Renal pelvis (tissue), 4 donors: ENCODE measurements around the gene ELN. TPM values are rescaled to one million over a fixed set of nuclear protein-coding genes. Genes with fewer than 3 reads are reported as not detected.
"Not testable (repeated sequence)": the region's sequence is repeated elsewhere in the genome, so short reads cannot be mapped to it uniquely, and the experiment has no call there.

ENCODE experiments used
- DNase-seq: peaks from one replicate; pipeline ENCODE4 v3.0.0-alpha.2; 2013
- polyA plus RNA-seq, 3 donors: library from polyadenylated mRNA; unstranded; fragments of 120-200 nt; gene quantifications; one replicate each; pipeline ENCODE4 v1.2.1, GENCODE V29; 2013; ENCODE audit not compliant: insufficient read length in 3 of 3

Gene ELN
- polyA plus RNA-seq, 3 donors, result 63.4 to 109 (median 66.8) TPM

DNA sequence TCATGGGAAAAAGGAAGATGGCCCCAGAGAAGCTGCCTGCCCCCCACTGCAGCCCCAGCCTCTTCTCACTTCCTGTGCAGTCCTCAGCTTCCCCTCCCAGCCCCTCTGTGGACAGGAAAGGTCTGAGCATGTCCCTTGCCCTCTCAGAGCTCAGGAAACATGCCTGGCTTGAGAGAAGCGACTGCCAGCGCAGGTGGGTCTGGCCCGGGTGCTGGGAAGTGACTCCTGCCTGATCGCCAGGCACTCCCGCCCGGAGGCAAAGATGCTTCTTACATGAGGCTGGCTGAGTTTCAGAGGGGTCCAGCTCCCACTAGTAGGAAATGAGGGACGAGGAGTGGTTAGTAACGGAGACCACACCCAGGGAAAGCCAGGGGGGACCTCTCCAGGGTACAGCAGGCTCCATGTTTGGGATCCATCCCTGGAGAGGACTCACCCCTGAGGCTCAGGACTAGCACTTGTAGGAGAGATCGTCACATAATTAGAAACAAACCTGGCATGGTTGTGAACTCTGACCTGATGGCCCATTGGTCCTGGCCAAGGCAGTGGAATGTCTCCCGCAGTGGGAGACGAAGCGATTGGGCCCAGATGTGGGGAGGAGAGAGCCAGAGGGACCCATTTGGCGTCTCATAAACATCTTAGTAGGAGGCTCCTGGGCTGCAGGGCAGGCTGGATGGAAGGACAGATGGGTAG, 12.3 kb downstream of the ELN start:
- DNase-seq, result no peak

DNA sequence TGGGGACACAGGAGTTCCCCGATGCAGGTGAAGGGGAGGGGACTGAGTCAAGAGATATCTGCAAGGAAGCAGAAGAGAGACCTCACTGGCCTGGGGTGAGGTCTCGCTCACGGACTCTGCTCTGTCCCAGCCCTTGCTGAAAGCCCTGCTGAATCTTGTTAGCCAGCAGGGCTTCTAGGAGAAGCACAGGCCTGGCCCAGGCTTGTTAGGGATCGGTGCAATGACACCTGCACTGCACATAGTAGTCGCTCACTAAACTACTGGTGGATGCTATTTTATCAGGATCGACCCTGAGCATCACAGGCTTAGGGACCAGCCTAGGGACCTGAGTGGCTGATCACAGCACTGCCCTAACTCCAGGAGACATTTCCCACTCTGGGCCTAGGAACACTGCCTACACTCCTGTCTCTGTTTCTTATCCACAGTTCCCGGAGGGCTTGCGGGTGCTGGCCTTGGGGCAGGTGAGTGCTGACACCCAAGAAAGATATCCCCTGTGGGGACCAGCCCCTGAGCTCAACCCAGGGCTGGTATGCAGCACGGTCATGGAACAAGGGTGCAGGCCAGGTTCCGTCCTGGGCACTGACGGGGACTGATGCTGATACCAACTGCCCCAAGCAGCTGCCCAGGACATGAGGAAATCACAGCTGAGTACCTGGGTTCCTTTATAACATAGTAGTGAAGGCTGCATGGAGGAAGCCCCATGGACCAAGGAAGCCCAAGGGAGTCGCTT, 13.0 kb downstream of the ELN start:
- no peak for DNase-seq

DNA sequence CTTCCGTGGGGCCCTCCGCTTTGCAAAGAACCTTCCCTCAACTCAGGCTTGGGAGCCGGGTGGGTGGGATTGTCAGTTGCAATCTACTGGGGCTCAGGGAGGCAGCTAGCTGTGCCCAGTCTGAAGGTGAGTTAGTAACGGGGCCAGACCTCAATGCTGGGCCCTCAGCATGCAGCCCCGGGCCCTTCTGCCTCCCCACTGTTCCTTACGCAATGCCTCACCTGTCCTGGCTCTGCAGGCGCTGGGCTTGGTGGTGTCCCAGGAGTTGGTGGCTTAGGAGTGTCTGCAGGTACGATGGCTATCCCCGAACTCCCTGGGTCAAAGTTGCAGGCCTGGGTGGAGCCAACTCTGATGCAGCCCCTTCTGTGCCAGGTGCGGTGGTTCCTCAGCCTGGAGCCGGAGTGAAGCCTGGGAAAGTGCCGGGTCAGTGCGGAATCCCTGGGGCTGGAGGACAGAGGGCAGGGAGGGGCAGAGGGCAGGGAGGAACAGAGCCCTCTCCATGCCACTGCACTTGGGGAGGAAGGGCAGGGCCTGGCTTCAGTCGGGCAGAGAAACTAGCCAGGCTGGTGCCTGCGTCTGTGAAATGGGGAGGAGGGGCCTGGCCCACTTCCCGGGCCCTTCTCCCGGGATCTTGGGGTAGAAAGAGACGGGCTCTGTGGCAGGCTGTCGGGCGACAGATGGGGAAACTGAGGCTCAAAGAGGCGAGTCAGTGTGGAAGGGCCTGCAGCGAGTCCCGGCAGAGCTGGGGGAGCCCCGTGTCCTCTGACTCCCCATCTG, 15.0 kb downstream of the ELN start:
- no peak for DNase-seq

DNA sequence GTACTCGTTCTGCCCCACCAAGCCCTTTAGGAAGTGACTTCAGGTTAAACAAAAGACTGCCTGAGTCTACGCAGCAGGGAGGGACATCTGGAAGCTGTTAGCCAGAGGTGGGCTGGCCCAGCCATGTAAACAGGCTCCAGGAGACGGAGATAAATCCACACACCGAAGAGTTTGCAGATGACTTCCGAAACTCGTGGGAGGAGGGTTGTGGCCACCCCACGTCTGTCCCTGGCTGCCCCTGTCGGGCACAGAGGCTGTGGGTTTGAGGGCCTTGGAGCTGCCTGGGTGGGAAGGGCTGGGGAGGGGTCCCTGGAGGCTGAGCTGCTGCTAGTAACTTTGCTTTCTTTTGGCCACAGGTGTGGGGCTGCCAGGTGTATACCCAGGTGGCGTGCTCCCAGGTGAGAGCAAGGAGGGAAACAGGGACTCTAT, 15.6 kb downstream of the ELN start:
- DNase-seq, result no peak

DNA sequence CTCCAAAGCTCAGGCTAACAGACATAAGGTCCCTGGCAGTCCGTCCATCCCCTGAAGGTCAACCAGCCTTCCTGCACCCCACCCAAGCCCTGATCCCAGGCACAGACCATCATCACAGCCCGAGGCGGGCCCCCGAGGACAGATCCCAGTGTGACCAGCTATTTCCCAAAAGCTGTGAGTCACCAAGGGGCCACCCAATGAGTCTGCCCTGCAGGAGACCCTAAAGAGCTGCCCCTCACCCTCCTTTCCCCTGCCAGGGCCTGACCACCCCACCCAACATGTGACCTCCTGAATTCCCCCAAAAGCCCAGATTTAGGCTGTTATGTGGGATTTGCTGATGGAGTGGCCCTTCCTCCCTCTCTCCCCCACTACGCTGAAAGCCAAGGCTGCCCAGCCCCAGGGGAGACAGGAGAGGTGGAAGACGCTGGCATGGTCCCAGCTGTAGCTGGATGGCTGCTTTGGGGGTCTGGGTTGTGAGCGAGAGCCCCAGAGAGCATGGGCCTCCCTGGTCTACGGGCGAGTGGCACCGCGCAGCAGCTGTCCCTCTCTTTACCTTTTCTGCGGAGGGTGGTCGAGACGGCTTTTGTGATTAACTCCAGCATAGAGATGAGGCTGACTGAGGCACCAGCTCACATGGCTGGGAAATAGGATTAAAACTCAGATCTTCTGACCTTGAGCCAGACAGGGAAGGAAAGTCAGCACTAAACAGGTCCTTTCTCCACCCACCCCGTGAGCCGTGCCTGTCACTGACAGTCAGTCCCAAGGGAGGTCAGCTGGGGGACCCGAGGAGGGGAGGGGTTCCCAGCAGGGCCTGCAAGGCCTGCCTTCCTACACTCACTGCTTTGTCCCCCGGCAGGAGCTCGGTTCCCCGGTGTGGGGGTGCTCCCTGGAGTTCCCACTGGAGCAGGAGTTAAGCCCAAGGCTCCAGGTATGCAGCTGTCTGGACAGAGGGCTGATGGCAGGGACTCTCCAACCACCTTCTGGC, 16.7 kb downstream of the ELN start:
- no peak for DNase-seq

DNA sequence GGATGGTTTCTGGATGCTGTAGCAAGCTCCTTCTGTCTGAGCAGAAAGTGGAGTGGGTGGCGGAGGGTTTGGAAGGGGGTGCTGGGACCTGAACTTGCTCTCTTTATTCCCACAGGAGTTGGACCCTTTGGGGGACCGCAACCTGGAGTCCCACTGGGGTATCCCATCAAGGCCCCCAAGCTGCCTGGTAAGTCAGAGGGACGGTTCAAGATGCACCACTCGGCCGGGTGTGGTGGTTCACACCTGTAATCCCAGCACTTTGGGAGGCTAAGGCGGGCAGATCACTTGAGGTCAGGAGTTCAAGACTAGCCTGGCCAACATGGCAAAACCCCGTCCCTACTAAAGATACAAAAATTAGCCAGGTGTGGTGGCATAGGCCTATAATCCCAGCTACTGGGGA, 18.6 kb downstream of the ELN start:
- not testable (repeated sequence) for DNase-seq

DNA sequence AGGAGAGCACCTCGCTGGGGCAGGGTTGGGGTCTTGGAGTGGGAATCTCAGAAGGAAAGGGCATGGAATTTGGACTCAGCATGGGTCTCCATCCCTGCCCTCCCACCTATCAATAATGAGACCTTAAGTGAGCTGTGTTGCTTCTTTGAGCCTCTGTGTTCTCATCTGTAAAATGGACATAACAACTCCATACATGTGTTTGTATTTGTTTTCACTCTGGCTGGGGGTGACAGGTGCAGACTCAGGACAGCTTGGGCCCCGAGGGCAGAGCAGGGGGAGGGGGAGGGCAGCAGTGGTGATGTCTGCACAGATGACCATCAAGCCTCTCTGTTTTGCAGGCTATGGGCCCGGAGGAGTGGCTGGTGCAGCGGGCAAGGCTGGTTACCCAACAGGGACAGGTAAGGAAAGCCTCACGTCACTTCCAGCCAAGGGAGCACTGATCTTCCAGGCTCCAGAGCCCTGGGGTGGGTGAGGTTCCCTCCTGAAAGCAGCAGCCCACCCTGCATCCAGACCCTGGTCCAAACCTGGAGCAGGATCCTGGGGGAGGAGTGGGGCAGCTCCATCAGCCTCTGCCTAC, 19.9 kb downstream of the ELN start:
- no peak for DNase-seq

DNA sequence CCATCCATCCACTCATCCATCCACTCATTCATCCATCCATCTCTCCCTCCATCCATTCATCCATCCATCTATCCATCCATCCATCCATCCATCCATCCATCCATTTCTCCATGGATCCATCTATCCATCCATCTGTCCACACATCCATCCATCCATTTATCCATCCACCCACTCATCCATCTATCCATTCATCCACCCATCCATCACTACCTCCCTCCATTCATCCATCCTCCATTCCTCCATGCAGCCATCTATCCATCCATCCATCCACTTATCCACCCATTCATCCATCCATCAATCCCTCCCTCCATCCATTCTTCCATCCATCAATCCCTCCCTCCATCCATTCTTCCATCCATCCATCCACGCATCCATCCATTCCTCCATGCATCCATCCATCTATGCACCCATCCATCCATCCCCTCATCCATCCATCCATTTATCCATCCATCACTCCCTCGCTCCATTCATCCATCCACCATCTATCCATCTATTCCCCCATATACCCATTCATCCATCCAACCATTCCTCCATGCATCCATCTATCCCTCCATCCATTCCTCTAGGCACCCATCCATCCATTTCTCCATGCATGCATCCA, 21.1 kb downstream of the ELN start:
- DNase-seq, result no peak

DNA sequence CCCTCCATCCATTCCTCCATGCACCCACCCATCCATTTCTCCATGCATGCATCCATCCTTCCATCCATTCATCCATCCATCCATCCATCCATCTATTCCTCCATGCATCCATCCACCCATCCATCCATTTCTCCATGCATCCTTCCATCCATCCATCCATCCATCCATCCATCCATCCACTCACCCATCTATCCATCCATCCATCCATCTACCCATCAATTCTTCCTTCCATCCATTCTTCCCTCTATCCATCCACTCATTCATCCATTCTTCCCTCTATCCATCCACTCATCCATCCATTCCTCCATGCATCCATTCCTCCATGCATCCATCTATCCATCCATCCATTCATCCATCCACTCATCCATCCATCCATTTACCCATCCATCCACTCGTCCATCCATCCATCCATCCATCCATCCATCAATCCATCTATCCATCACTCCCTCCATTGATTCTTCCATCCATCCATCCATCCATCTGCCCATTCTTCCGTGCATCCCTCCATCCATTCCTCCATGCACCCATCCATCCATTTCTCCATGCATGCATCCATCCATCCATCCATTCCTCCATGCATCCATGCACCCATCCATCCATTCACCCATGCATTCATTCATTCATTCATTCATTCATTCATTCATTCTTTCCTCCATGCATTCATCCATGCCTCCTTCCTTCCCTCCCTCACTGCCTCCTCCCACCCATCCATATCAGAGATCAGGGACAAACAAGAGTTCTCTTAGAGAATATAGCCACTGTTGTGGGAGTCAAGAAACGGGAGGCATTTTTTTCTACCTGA, 22.2 kb downstream of the ELN start:
- no peak for DNase-seq

DNA sequence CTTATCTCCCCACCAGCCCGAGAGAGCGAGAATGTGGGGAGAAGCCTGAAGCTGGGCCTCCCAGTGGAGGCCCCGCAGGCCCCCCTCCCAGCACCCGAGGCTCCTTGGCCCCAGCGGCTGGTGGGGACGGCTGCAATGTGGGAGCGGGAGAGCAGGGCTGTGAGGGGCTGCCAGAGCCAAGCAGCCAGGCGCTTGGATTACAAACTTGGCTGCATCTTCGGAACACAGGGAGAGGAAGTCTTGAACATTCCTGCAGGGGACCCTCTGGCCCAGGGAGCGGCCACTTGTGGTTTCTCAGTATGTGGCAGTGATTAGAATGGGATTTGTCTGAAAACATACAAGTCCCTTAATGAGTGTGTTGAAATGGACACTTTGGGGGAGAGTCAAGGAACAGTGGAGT, 23.2 kb downstream of the ELN start:
- DNase-seq, result no peak

DNA sequence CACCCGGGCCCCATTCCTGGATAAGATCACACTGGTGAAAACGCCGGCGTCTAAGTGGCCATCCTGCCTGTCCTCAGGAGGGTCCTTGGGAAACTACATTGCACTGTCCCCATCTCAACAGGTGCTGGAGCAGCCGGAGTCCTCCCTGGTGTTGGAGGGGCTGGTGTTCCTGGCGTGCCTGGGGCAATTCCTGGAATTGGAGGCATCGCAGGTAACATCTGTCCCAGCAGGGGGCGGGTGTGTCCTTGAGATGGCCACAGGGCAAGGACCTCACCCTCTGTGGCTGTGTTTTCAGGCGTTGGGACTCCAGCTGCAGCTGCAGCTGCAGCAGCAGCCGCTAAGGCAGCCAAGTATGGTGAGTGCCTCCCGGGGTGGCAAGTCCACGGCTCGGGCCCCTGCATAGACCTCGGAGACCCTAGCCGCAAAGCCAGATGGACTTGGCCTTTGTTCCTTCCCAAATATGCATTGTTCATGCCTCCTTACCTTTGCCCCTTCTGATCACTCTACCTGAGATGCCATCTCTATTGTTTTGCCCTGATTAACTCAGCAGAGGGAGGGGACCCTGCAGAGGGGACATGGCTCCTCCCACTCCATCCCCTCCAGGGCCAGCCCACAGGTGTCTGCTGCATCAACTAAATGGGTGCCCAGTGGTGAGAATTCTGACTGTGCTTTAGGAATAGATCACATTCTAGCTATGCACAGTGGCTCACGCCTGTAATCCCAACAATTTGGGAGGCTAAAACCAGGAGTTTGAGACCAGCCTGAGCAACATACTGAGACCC, 23.8 kb downstream of the ELN start:
- no peak for DNase-seq

DNA sequence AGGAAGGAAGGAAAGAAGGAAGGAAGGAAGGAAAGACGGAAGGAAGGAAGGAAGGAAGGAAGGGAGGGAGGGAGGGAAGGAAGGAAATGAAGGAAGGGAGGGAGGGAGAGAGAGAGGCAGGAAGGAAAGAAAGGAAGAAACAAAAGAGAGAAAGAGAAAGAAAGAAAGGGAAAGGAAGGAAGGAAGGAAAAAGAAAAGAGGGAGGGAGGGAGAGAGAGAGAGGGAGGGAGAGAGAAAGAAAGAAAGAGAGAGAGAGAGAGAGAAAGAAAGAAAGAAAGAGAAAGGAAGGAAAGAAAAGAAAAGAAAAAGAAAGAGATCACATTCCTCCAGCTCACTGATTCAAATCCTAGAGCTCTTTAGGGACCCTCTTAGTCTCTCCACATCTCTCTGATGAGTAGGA, 24.7 kb downstream of the ELN start:
- DNase-seq, result no peak

DNA sequence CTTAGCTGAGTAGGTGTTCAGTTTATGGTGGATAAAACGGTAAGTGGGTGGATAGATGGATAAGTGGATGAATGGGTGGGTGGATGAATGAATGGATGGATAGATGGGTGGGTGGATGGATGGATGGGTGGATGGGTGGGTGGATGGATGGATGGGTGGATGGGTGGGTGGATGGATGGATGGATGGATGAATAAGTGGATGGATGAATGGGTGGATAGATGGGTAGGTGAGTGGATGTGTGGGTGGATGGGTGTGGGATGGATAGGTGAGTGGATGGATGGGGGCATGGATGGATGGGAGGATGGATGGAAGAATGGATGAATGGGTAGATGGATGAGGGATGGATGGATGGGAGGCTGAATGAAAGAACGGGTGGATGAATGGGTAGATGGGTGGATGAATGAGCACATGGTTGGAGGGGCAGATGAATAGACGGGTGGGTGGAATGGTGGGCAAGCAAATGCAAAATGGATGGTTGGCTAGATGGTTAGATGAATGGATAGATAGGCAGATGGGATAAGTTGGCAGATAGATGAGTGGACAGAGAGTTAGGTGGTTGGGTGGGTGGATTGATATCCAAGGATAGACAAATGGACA, 25.7 kb downstream of the ELN start:
- DNase-seq, result no peak

DNA sequence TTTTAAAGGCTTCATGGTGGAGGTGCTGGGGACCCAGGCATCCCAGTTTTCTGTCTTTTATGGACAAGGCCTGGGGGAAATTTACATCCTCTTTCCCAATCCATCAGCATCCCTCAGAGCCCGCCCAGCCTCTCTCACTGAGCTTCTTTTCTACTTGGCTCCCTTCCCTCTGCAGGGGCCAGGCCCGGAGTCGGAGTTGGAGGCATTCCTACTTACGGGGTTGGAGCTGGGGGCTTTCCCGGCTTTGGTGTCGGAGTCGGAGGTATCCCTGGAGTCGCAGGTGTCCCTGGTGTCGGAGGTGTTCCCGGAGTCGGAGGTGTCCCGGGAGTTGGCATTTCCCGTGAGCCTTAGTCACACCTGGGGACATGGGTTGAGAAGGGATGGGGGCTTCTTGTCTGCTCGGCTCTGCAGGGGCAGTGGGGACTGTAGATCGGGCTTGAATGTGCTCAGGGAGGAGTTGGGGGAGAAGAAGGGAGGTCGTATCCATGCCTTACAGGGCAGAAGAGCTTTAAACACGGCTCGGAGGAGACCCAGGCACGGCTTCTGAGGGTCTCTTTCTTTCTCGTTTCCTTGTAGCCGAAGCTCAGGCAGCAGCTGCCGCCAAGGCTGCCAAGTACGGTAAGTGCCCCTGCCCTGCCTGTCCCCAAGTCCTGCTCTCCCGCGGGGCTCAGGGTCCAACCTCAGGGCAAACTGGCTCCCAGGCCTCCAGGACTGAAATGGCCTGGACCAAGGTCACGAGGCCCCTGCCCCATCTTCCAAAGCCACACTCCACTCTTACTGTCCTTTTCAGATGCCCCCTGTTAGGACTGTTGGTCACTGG, 28.3 kb downstream of the ELN start:
- no peak for DNase-seq

DNA sequence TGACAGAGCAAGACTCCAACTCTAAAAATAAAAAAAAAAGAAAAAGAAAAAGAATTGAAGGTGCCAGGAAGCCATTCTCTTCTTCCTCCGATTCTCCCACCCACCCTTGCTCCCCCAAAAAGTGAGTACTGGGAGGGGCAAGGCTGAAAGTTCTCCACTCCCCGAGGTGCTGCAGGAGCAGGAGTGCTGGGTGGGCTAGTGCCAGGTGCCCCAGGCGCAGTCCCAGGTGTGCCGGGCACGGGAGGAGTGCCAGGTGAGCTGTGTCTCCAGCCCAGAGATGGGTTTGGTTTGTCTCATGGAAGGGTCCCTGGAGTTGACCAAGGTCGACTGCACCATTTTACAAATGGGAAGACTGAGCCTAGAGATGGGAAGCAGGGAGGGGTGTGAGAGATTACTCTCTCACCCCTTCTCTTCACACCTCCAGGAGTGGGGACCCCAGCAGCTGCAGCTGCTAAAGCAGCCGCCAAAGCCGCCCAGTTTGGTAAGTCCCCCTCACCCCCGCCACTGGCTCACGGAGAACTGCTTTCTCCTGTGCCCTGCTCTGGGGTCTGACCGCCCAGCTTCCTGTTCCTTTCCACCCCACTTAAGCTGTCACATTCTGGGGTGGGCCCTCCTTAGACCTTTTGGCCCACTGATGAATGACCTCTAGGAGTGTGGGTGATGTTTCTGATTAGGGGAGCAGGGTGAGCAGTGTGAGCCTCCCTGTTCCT, 29.4 kb downstream of the ELN start:
- DNase-seq, result no peak

DNA sequence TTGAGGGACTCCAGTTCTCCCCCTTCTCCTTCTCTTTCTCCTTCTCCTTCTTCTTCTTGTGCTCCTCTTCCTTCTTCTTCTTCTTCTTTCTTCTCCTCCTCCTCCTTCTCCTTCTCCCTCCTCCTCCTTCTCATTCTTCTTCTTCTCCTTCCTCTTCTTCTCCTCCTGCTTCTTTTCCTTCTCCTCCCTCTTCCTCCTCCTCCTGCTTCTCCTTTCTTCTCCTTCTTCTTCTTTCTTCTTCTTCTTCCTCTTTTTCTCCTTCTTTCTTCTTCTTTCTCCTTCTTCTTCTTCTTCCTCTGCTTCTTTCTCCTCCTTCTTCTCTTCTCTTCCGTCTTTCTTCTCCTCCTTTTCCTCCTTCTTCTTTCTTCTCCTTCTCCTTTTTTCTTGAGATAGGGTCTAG, 30.0 kb downstream of the ELN start:
- no peak for DNase-seq

DNA sequence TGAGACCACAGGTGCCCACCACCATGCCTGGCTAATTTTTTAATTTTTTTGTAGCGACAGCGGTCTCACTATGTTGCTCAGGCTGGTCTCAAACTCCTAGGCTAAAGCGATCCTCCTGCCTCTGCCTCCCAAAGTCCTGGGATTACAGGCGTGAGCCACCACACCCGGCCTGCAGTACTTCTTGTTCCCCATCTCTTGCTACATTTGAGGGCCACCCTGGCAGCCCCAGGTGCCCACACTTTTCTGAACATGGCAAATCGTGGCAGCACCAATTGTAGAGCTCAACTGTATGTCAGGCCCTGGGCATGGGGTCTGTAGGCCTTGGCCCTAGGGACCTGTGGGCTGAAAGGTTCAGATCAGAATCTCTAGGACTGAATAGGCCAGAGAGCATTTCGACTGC, 30.5 kb downstream of the ELN start:
- no peak for DNase-seq
